HEK293T (cell line): Measurements from ENCODE around the gene ERAP2.

ENCODE experiments used
- CTCF ChIA-PET: fragments of 350-600 bp; formaldehyde crosslinking; extraction: SDS; loops from one replicate; lab custom pipeline; 2021; ENCODE audit warnings: antibody characterized with exemption, inconsistent platforms; lab: Yijun Ruan, JAX
- POLR2A ChIA-PET: fragments of 350-600 bp; formaldehyde crosslinking; extraction: SDS; loops from one replicate; lab custom pipeline; 2020; ENCODE audit warnings: antibody characterized with exemption, inconsistent platforms; lab: Yijun Ruan, JAX
- DNase-seq: peaks from one replicate; pipeline ENCODE4 v3.0.0; 2012; ENCODE audit warnings: mixed read lengths; ENCODE audit errors: extremely low spot score
- ARNT ChIP-seq: fragments of 450-650 bp; IDR thresholded peaks from 2 replicates; pipeline ENCODE4 v1.6.1; 2017; ENCODE audit warnings: mild to moderate bottlenecking
- BHLHE40 ChIP-seq: fragments of 450-650 bp; IDR thresholded peaks from 2 replicates; pipeline ENCODE4 v1.6.1; 2016; ENCODE audit warnings: mild to moderate bottlenecking, moderate library complexity, borderline replicate concordance
- CTBP1 ChIP-seq: fragments of 450-650 bp; IDR thresholded peaks from 2 replicates; pipeline ENCODE4 v1.6.1; 2016; ENCODE audit warnings: borderline replicate concordance
- ELF4 ChIP-seq: fragments of 450-650 bp; IDR thresholded peaks from 2 replicates; pipeline ENCODE4 v1.6.1; 2017; ENCODE audit warnings: antibody characterized with exemption
- FOXA1 ChIP-seq: fragments of 450-650 bp; IDR thresholded peaks from 2 replicates; pipeline ENCODE4 v1.6.1; 2016; ENCODE audit warnings: mild to moderate bottlenecking
- FOXK2 ChIP-seq: fragments of 450-650 bp; IDR thresholded peaks from 2 replicates; pipeline ENCODE4 v1.6.1; 2016; ENCODE audit warnings: mild to moderate bottlenecking
- FOXM1 ChIP-seq: fragments of 450-650 bp; IDR thresholded peaks from 2 replicates; pipeline ENCODE4 v1.6.1; 2017; ENCODE audit warnings: mild to moderate bottlenecking, borderline replicate concordance
- HDGF ChIP-seq: fragments of 450-650 bp; IDR thresholded peaks from 2 replicates; pipeline ENCODE4 v1.6.1; 2017; ENCODE audit warnings: antibody characterized with exemption, borderline replicate concordance
- L3MBTL2 ChIP-seq: fragments of 450-650 bp; conservative IDR thresholded peaks from 2 replicates; pipeline ENCODE4 v1.6.1; 2016; ENCODE audit warnings: mild to moderate bottlenecking
- LEF1 ChIP-seq: fragments of 450-650 bp; IDR thresholded peaks from 2 replicates; pipeline ENCODE4 v1.6.1; 2017; ENCODE audit warnings: mild to moderate bottlenecking, borderline replicate concordance
- NFRKB ChIP-seq: fragments of 450-650 bp; IDR thresholded peaks from 2 replicates; pipeline ENCODE4 v1.6.1; 2016; ENCODE audit warnings: mild to moderate bottlenecking, moderate library complexity
- PKNOX1 ChIP-seq: fragments of 450-650 bp; IDR thresholded peaks from 2 replicates; pipeline ENCODE4 v1.6.1; 2016
- SP1 ChIP-seq: fragments of 450-650 bp; IDR thresholded peaks from 2 replicates; pipeline ENCODE4 v1.6.1; 2017
- SUZ12 ChIP-seq: fragments of 450-650 bp; IDR thresholded peaks from 2 replicates; pipeline ENCODE4 v1.6.1; 2016; ENCODE audit warnings: mild to moderate bottlenecking
- TARDBP ChIP-seq: fragments of 450-650 bp; IDR thresholded peaks from 2 replicates; pipeline ENCODE4 v1.6.1; 2016
- ZNF384 ChIP-seq: fragments of 450-650 bp; IDR thresholded peaks from 2 replicates; pipeline ENCODE4 v1.6.1; 2016

ERAP2 gene

GRCh38 chr5:96919754-96920197, 43.5 kb downstream of the ERAP2 start:
- no peak for DNase-seq
- ChIA-PET CTCF (no interaction called here), POLR2A (no interaction called here)
- TF ChIP-seq PKNOX1 (no peak), SP1 (no peak), TARDBP (no peak), FOXM1 (no peak), LEF1 (no peak), NFRKB (no peak), FOXA1 (no peak), ZNF384 (no peak), BHLHE40 (no peak), SUZ12 (no peak), ARNT (no peak)

GRCh38 chr5:96920744-96921355, 44.5 kb downstream of the ERAP2 start:
- TF ChIP-seq LEF1 (no peak), SUZ12 (no peak)
- DNase-seq = no peak
- ChIA-PET CTCF (no interaction called here), POLR2A (no interaction called here)

GRCh38 chr5:96922499-96923244, 46.4 kb downstream of the ERAP2 start:
- ChIA-PET POLR2A (interaction anchor here (1.1 kb wide), 1 partner anchor 9 kb away, joined by 3 read pairs; no protein-coding TSS in a partner anchor), CTCF (no interaction called here)
- no peak for TF ChIP-seq ELF4
- no peak for DNase-seq

GRCh38 chr5:96924016-96924443, 47.7 kb downstream of the ERAP2 start:
- CTCF ChIA-PET = interaction anchor here (0.6 to 1.0 kb wide), 4 partner anchors 13 to 1012 kb away, joined by 3 read pairs; no protein-coding TSS in a partner anchor

GRCh38 chr5:96926276-96926675, 50.0 kb downstream of the ERAP2 start:
- POLR2A ChIA-PET = no interaction called here
- DNase-seq = no peak
- CTCF ChIA-PET = no interaction called here
- TF ChIP-seq BHLHE40 (no peak), ZNF384 (no peak), FOXA1 (no peak), SUZ12 (no peak), ARNT (no peak), CTBP1 (no peak), L3MBTL2 (no peak), SP1 (no peak), HDGF (no peak), NFRKB (no peak), PKNOX1 (no peak), FOXK2 (no peak), ELF4 (no peak), LEF1 (no peak), FOXM1 (no peak), TARDBP (no peak)

More at GRCh38 chr5:96924016-96924443, 47.7 kb downstream of the ERAP2 start:
- TF ChIP-seq FOXM1 (peak; percentile 22; the same call in 1 of the 2 replicates), PKNOX1 (peak; percentile 93), CTBP1 (0 out of 2 replicates have a peak, but pooled peaks have one; percentile 41), LEF1 (no peak)
- peak; percentile 37 for DNase-seq
- POLR2A ChIA-PET = interaction anchor here (1.2 to 1.3 kb wide), 3 partner anchors 12 to 47 kb away, joined by 3 to 4 read pairs (median 4); partner anchors contain the start of gene LNPEP

- no peak for DNase-seq
- ChIA-PET CTCF (interaction anchor here (0.6 kb wide), 1 partner anchor 147 kb away, joined by 4 read pairs; no protein-coding TSS in a partner anchor), POLR2A (interaction anchor here (0.9 kb wide), 1 partner anchor 119 kb away, joined by 3 read pairs; the partner anchor contains the start of gene ERAP1)
- TF ChIP-seq SUZ12 = no peak
- TF ChIP-seq TARDBP = no peak
- TF ChIP-seq FOXA1 = no peak
- TF ChIP-seq FOXM1 = no peak
- TF ChIP-seq PKNOX1 = no peak
- TF ChIP-seq LEF1 = no peak
- TF ChIP-seq FOXK2 = no peak
Observed at GRCh38 chr5:96927008-96927407, 50.7 kb downstream of the ERAP2 start.
